ENCODE data around the gene RSL1D1.

DNA sequence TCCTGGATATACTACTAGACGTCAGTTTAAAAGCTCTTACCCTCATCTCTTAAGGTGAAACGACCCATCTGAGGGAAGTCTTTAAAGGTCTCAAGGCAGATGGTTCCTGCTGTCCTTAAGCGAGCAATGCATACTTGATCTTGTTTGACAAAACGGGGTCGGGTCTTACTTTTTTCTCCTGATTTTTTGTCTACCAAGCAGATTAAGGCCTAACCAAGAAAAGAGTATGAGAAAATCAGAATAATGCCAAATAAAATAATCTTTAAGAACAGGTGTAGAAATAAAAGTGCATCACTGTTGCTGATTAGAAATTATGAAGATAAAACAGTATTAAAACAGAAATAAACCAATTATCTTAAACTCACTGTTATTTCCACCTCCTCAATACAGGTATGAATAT is 24.4 kb upstream of the RSL1D1 start:
- TF ChIP-seq, protein P1, sequence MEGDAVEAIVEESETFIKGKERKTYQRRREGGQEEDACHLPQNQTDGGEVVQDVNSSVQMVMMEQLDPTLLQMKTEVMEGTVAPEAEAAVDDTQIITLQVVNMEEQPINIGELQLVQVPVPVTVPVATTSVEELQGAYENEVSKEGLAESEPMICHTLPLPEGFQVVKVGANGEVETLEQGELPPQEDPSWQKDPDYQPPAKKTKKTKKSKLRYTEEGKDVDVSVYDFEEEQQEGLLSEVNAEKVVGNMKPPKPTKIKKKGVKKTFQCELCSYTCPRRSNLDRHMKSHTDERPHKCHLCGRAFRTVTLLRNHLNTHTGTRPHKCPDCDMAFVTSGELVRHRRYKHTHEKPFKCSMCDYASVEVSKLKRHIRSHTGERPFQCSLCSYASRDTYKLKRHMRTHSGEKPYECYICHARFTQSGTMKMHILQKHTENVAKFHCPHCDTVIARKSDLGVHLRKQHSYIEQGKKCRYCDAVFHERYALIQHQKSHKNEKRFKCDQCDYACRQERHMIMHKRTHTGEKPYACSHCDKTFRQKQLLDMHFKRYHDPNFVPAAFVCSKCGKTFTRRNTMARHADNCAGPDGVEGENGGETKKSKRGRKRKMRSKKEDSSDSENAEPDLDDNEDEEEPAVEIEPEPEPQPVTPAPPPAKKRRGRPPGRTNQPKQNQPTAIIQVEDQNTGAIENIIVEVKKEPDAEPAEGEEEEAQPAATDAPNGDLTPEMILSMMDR (IDR thresholded peaks at IDR 0.05; ENCODE audit: borderline replicate concordance, extremely low read depth, low read length, poor library complexity, severe bottlenecking) = no peak
- no peak for TF ChIP-seq EZH2 (IDR thresholded peaks at IDR 0.05; ENCODE audit: borderline replicate concordance, low read depth, low read length, severe bottlenecking)
